MCF 10A (cell line): ENCODE measurements around the gene DOP1B. TPM values are rescaled to one million over a fixed set of nuclear protein-coding genes. Genes with fewer than 3 reads are reported as not detected.

Experiments
- BruUV-seq: library from RNA; stranded (reverse); fragments of 400-500 nt; replicated peaks from 2 replicates; lab custom pipeline; 2021; lab: Mats Ljungman, UMichigan
- CTCF ChIA-PET: fragments of 300-600 bp; sonication (Branson Sonifier 250); formaldehyde crosslinking; extraction: SDS; loops from one replicate; lab custom pipeline; 2021; ENCODE audit warnings: antibody characterized with exemption, inconsistent platforms; lab: Yijun Ruan, JAX
- POLR2A ChIA-PET: fragments of 300-600, 350-650 bp; sonication (Branson Sonifier 250); formaldehyde crosslinking; extraction: SDS; loops from one replicate; lab custom pipeline; 2020; ENCODE audit warnings: antibody characterized with exemption, inconsistent platforms; lab: Yijun Ruan, JAX
- DNase-seq: peaks from one replicate; pipeline ENCODE4 v3.0.0-alpha.2; 2018; ENCODE audit not compliant: unreplicated experiment
- H3K27ac Mint-ChIP-seq: one replicate; pipeline ENCODE4 v1.8.0; 2022; ENCODE audit warnings: mild to moderate bottlenecking, low read depth, mixed read lengths; ENCODE audit not compliant: unreplicated experiment
- H3K27me3 Mint-ChIP-seq: one replicate; pipeline ENCODE4 v1.8.0; 2022; ENCODE audit warnings: mixed read lengths; ENCODE audit not compliant: insufficient read depth, unreplicated experiment
- H3K36me3 Mint-ChIP-seq: one replicate; pipeline ENCODE4 v1.8.0; 2022; ENCODE audit warnings: mild to moderate bottlenecking, moderate library complexity, mixed read lengths; ENCODE audit not compliant: insufficient read depth, unreplicated experiment
- H3K4me1 Mint-ChIP-seq: one replicate; pipeline ENCODE4 v1.8.0; 2022; ENCODE audit warnings: mixed read lengths; ENCODE audit not compliant: insufficient read depth, unreplicated experiment
- H3K4me3 Mint-ChIP-seq: one replicate; pipeline ENCODE4 v1.8.0; 2022; ENCODE audit warnings: mild to moderate bottlenecking, moderate library complexity, mixed read lengths; ENCODE audit not compliant: unreplicated experiment
- H3K9me3 Mint-ChIP-seq: one replicate; pipeline ENCODE4 v1.8.0; 2022; ENCODE audit warnings: mixed read lengths; ENCODE audit not compliant: unreplicated experiment
- intact Hi-C: fragments of 100-400 bp; cut with micrococcal nuclease; formaldehyde crosslinking; loops from 2 replicates; pipeline ENCODE4 v1.14.1; 2022
- total RNA-seq: library from RNA; stranded (reverse); gene quantifications from 2 replicates; pipeline ENCODE4 v1.2.3, GENCODE V29; 2022
- TF ChIP-seq, protein P1 (sequence below): fragments of 200-600 bp; IDR thresholded peaks from one replicate; pipeline ENCODE4 v1.8.0; 2022; ENCODE audit warnings: antibody characterized with exemption, mild to moderate bottlenecking; ENCODE audit not compliant: unreplicated experiment

The DOP1B gene
- total RNA-seq, 1 experiment from 2014 or later = 7.6 TPM

DNA sequence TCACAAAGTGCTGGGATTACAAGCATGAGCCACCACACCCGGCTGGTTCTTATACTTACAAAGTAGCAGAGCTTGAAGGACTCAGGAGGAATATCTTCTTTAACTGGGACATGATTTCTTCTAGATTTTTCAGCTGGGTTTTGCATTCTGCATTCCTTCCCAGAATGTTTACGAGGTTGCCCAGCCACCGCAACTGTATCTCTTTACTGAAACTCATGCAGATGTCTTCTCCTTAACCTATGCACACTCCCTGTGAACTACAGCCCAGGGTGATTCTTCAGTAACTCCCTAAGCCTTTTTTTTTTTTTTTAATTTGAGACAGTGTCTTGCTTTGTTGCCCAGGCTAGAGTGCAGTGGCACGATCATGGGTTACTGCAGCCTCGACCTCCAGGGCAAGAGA lies 8.7 kb upstream of the DOP1B start:
- no TSS peak for BruUV-seq
- ChIA-PET POLR2A (interaction anchor here (2.1 kb wide), 1 partner anchor 55 kb away, joined by 6 read pairs; no protein-coding TSS in a partner anchor), CTCF (interaction anchor here (0.9 to 2.7 kb wide), 2 partner anchors 38 to 62 kb away, joined by 3 to 10 read pairs; no protein-coding TSS in a partner anchor)
- Mint-ChIP-seq H3K9me3 (no peaks in the 10 kb centered on the region), H3K27ac (no peak overlapping the region), H3K4me1 (peaks cover 6% of the 10 kb centered on the region), H3K36me3 (no peaks in the 10 kb centered on the region), H3K4me3 (no peak overlapping the region), H3K27me3 (no peaks in the 10 kb centered on the region)
- intact Hi-C loops = loop anchor here (10.0 kb wide), 1 partner anchor 357 kb away; no protein-coding TSS in a partner anchor
- DNase-seq = no peak
- TF ChIP-seq, protein P1, sequence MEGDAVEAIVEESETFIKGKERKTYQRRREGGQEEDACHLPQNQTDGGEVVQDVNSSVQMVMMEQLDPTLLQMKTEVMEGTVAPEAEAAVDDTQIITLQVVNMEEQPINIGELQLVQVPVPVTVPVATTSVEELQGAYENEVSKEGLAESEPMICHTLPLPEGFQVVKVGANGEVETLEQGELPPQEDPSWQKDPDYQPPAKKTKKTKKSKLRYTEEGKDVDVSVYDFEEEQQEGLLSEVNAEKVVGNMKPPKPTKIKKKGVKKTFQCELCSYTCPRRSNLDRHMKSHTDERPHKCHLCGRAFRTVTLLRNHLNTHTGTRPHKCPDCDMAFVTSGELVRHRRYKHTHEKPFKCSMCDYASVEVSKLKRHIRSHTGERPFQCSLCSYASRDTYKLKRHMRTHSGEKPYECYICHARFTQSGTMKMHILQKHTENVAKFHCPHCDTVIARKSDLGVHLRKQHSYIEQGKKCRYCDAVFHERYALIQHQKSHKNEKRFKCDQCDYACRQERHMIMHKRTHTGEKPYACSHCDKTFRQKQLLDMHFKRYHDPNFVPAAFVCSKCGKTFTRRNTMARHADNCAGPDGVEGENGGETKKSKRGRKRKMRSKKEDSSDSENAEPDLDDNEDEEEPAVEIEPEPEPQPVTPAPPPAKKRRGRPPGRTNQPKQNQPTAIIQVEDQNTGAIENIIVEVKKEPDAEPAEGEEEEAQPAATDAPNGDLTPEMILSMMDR = no peak

DNA sequence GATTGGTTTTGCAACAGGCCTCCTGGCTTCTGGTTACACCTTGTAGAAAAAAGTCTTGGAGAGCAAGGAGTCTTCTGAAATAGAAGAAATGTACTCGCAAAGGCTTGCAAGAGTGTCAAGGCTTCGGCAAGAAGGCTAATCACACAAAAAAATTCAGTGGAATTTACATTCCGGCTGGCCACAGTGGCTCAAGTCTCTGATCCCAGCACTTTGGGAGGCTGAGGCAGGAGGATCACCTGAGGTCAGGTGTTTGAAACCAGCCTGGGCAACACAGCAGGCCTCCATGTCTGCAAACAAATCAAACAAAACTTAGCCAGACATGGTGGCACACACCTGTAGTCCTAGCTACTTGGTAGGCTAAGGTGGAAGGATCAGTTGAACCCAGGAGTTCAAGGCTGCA lies 7.7 kb upstream of the DOP1B start:
- no peaks in the 10 kb centered on the region for H3K36me3 Mint-ChIP-seq
- no peaks in the 10 kb centered on the region for H3K9me3 Mint-ChIP-seq
- H3K4me1 Mint-ChIP-seq = peaks cover 10% of the 10 kb centered on the region
- CTCF ChIA-PET = interaction anchor here (5.2 to 7.9 kb wide), 2 partner anchors 8 to 61 kb away, joined by 50 to 108 read pairs; no protein-coding TSS in a partner anchor
- H3K4me3 Mint-ChIP-seq = no peak overlapping the region
- POLR2A ChIA-PET = interaction anchor here (0.8 kb wide), 1 partner anchor 188 kb away, joined by 3 read pairs; no protein-coding TSS in a partner anchor
- intact Hi-C loops = loop anchor here (10.0 kb wide), 1 partner anchor 356 kb away; no protein-coding TSS in a partner anchor
- TF ChIP-seq, protein P1 = no peak
- no peak overlapping the region for H3K27ac Mint-ChIP-seq
- BruUV-seq = no TSS peak
- no peaks in the 10 kb centered on the region for H3K27me3 Mint-ChIP-seq
- no peak for DNase-seq

DNA sequence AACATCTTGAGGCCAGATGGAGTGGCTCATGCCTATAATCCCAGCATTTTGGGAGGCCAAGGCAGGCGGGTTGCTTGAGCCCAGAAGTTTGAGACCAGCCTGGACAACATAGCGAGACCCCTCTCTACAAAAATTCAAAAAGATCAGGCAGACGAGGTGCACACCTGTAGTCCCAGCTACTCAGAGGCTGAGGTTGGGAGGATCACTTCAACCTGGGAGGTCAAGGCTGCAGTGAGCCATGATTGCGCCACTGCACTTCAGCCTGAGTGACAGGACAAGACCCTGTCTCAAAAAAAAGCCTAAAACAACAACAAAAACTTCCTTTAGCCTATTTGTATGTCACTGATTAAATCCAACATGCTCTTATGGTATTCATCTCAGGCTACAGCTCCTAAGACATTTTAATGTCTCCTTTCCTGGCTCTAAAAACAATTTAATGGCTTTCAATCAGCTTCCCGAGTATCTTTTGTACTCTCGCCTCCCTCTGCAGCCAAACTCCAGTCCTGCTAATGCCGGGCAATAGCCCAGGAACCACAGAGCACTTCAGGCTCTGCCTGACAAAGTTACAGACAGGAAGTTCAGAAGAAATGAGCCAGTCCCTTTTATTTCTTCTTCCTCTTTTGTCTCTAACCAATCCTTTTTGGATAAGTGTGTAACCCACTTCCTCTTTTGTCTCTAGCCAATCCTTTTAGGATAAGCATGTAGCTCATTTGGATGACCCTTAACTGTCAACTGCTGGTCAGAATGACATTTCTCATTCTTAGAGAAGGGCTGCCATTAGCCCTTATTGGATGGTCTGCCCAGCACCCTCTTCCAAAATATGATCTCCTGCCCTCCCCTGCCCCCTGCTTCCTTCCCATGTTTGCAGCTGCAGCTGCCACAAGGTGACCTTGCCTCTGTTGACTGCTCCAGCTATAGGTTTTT lies 6.6 kb upstream of the DOP1B start:
- TF ChIP-seq, protein P1 = no peak
- Mint-ChIP-seq H3K27me3 (no peaks in the 10 kb centered on the region), H3K36me3 (no peaks in the 10 kb centered on the region), H3K4me3 (no peak overlapping the region), H3K27ac (no peak overlapping the region), H3K9me3 (no peaks in the 10 kb centered on the region), H3K4me1 (peaks cover 10% of the 10 kb centered on the region)
- DNase-seq = no peak
- CTCF ChIA-PET = interaction anchor here (0.7 to 7.9 kb wide), 4 partner anchors 9 to 182 kb away, joined by 3 to 108 read pairs (median 44); no protein-coding TSS in a partner anchor
- BruUV-seq = no TSS peak
- intact Hi-C loops = loop anchor here (10.0 kb wide), 1 partner anchor 355 kb away; no protein-coding TSS in a partner anchor
- POLR2A ChIA-PET = interaction anchor here (0.7 to 5.3 kb wide), 3 partner anchors 53 to 175 kb away, joined by 3 to 21 read pairs (median 7); no protein-coding TSS in a partner anchor
